Hepatocyte (in vitro differentiated cells): ENCODE measurements around the gene RAB1A.
"Not testable (repeated sequence)": the region's sequence is repeated elsewhere in the genome, so short reads cannot be mapped to it uniquely, and the experiment has no call there.

Source experiments
- CTCF ChIP-seq: fragments of 200-600 bp; sonication (generic); IDR thresholded peaks from 2 replicates; pipeline ENCODE4 v1.5.1; 2016; ENCODE audit warnings: antibody characterized with exemption, mild to moderate bottlenecking; ENCODE audit not compliant: poor library complexity
- EZH2 ChIP-seq: fragments of 200-600 bp; sonication (generic); IDR thresholded peaks from 2 replicates; pipeline ENCODE4 v1.6.1; 2016; ENCODE audit warnings: antibody characterized with exemption, mild to moderate bottlenecking, borderline replicate concordance
- EZH2phosphoT487 ChIP-seq: fragments of 200-600 bp; sonication (generic); IDR thresholded peaks from one replicate; pipeline ENCODE4 v1.6.1; 2018; ENCODE audit warnings: antibody characterized with exemption, mild to moderate bottlenecking, low read depth, moderate library complexity; ENCODE audit not compliant: unreplicated experiment, severe bottlenecking

DNA sequence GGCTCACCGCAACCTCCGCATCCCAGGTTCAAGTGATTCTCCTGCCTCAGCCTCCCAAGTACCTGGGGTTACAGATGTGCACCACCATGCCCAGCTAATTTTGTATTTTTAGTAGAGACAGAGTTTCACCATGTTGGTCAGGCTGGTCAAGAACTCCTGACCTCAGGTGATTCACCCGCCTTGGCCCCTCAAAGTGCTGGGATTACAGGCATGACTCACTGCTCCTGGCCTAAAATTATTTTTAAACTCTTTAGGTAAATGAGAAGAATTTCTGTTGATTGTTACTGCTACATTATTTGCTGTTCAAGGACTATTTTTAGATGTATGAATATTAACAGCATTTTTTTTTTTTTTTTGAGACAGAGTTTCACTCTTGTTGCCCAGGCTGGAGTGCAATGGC is 44.1 kb upstream of the RAB1A start:
- not testable (repeated sequence) for TF ChIP-seq CTCF, EZH2phosphoT487, EZH2
